T-cell (primary cell): ENCODE results near the gene ACIN1. TPM values are rescaled to one million over a fixed set of nuclear protein-coding genes. Genes with fewer than 3 reads are reported as not detected.

ENCODE experiments used
- ATAC-seq, 4 experiments: fragments of 200-7000 bp in 3 of 4; fragments of 150-1000 bp in 1 of 4; cut with Tn5 transposase; replicated peaks in 1 of 4; 1 replicate in 3 of 4; 2 replicates in 1 of 4; pipeline ENCODE4 v1.10.0; 2021; ENCODE audit warnings: moderate library complexity in 3 of 4, mild to moderate bottlenecking in 2 of 4, moderate number of reproducible peaks in 1 of 4
- CTCF ChIA-PET, 2 donors: fragments of 300-600 bp; sonication (Branson Sonifier 250); formaldehyde crosslinking; loops; one replicate each; lab custom pipeline; 2022; ENCODE audit warnings: antibody characterized with exemption in 2 of 2; lab: Charles Lee
- POLR2A ChIA-PET, 2 donors: fragments of 300-600 bp; sonication (Branson Sonifier 250); formaldehyde crosslinking; loops; one replicate each; lab custom pipeline; 2022; ENCODE audit warnings: antibody characterized with exemption in 2 of 2; lab: Charles Lee
- DNase-seq, 35 experiments: peaks; one replicate each; pipeline versions ENCODE4 v3.0.0 to v3.0.0-alpha.2; 2013 to 2023
- H3K27ac ChIP-seq: one replicate; pipeline ENCODE4 v1.5.1; 2013; ENCODE audit warnings: low read length
- H3K27me3 ChIP-seq, 2 experiments: replicated peaks in 1 of 2; 1 replicate in 1 of 2; 2 replicates in 1 of 2; pipeline versions ENCODE4 v1.6.1 to v1.7.0; 2013; ENCODE audit warnings: low read length in 1 of 2, mixed read lengths in 1 of 2; ENCODE audit not compliant: control insufficient read depth in 2 of 2, insufficient read depth in 2 of 2; ENCODE audit errors: extremely low read depth in 1 of 2
- H3K36me3 ChIP-seq, 2 donors: 1 replicate in 1 of 2; 2 replicates in 1 of 2; pipeline versions ENCODE4 v1.6.1 to v1.7.0; 2013; ENCODE audit warnings: low read length in 1 of 2; ENCODE audit not compliant: control insufficient read depth in 2 of 2, insufficient read depth in 1 of 2; ENCODE audit errors: extremely low read depth in 1 of 2
- H3K4me1 ChIP-seq, 2 experiments: 1 replicate in 1 of 2; 2 replicates in 1 of 2; pipeline versions ENCODE4 v1.6.1 to v1.7.0; 2013; ENCODE audit warnings: low read length in 2 of 2, mixed read lengths in 1 of 2; ENCODE audit not compliant: insufficient read depth in 2 of 2, control insufficient read depth in 1 of 2; ENCODE audit errors: extremely low read depth in 1 of 2
- H3K4me3 ChIP-seq, 2 donors: 1 replicate in 1 of 2; 2 replicates in 1 of 2; pipeline versions ENCODE4 v1.5.1 to v1.7.0; 2013; ENCODE audit warnings: mild to moderate bottlenecking in 2 of 2, low read length in 1 of 2, moderate library complexity in 1 of 2; ENCODE audit not compliant: control insufficient read depth in 1 of 2; ENCODE audit errors: extremely low read depth in 1 of 2
- H3K9me3 ChIP-seq: 2 replicates; pipeline ENCODE4 v1.7.0; 2013
- H3K27ac Mint-ChIP-seq, 2 donors: one replicate each; pipeline ENCODE4 v1.8.0; 2020 to 2021; ENCODE audit warnings: mild to moderate bottlenecking in 2 of 2, mixed read lengths in 2 of 2
- H3K27me3 Mint-ChIP-seq, 2 donors: one replicate each; pipeline ENCODE4 v1.8.0; 2021 to 2022; ENCODE audit warnings: mixed read lengths in 2 of 2
- H3K36me3 Mint-ChIP-seq: one replicate; pipeline ENCODE4 v1.8.0; 2021; ENCODE audit warnings: mixed read lengths
- H3K4me1 Mint-ChIP-seq, 3 donors: one replicate each; pipeline ENCODE4 v1.8.0; 2020 to 2022; ENCODE audit warnings: mixed read lengths in 3 of 3, mild to moderate bottlenecking in 1 of 3
- H3K4me3 Mint-ChIP-seq, 3 donors: one replicate each; pipeline ENCODE4 v1.8.0; 2020 to 2022; ENCODE audit warnings: mild to moderate bottlenecking in 3 of 3, mixed read lengths in 3 of 3, moderate library complexity in 3 of 3
- H3K9me3 Mint-ChIP-seq, 3 donors: one replicate each; pipeline ENCODE4 v1.8.0; 2020 to 2022; ENCODE audit warnings: mixed read lengths in 3 of 3
- WGBS: methylation state at CpG from one replicate; pipeline ENCODE4 v1.1.5; 2013; ENCODE audit warnings: missing lambda C conversion rate; ENCODE audit not compliant: insufficient coverage; 5-methylcytosine and 5-hydroxymethylcytosine counted together
- total RNA-seq, 35 experiments: library from RNA in 6 of 35; stranded (reverse) in 6 of 35; fragments of 120-200 nt in 1 of 35; gene quantifications; one replicate each; pipeline versions ENCODE4 v1.2.1 to v1.2.4 and lab custom pipeline; 2013 to 2026

Gene ACIN1
- total RNA-seq, 5 donors from 2014 or later (not counting 1 experiment from before 2014, with no cell fraction given), result 277 to 326 (median 290) TPM

GRCh38 chr14:23042162-23042965, 52.6 kb downstream of the ACIN1 start, which contains the start of gene PSMB11:
Gene PSMB11, plus strand, starts transcription at chr14:23042212. Its CDS starts 14 bp downstream, at chr14:23042226.
- Mint-ChIP-seq H3K27me3 (no peaks in the 10 kb centered on the region), H3K27ac (no peak within 1 kb of the TSS), H3K36me3 (no peaks in the 10 kb centered on the region), H3K9me3 (no peaks in the 10 kb centered on the region), H3K4me1 (no peaks in the 10 kb centered on the region), H3K4me3 (no peak within 1 kb of the TSS)
- Histone ChIP-seq H3K4me3 (no peak within 1 kb of the TSS), H3K9me3 (no peaks in the 10 kb centered on the region), H3K27me3 (peaks cover 0 to 10% of the 10 kb centered on the region in 2 experiments), H3K27ac (no peak within 1 kb of the TSS), H3K4me1 (no peaks in the 10 kb centered on the region), H3K36me3 (no peaks in the 10 kb centered on the region)
- CTCF ChIA-PET, result no interaction called here
- 94% methylated on average over 33 of the region's 36 CpGs for whole genome bisulfite sequencing
- POLR2A ChIA-PET, result no interaction called here
- DNase-seq (no peak), ATAC-seq (no peak)

DNA sequence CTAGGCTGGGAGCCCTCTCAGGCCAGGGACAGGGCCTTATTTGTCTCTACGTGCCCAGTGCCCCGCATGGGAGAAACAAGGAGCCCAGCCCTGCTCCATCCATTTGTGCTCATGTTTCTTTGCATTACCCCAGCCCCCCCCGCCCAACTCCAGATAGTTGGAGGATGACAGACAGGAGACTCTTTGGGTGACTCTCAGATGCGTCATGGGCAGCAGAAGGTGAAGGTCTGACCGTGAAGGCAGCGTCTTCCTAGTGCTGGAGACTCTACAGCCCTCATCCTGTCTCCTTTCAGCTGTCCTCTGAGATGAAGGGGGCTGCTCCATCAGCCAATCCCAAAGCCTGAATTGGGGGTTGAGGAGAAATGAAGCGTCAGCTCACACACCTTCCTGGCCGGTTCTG, 53.2 kb downstream of the ACIN1 start:
- ChIA-PET CTCF (interaction anchor here in 1 of 2 donors (1.2 kb wide), 1 partner anchor 9 kb away, joined by 4 read pairs; no protein-coding TSS in a partner anchor), POLR2A (interaction anchor here in 1 of 2 donors (0.6 kb wide), 1 partner anchor 1154 kb away, joined by 6 read pairs; no protein-coding TSS in a partner anchor)
- Mint-ChIP-seq H3K27me3 (no peaks in the 10 kb centered on the region), H3K9me3 (no peaks in the 10 kb centered on the region), H3K27ac (no peak overlapping the region), H3K4me1 (no peaks in the 10 kb centered on the region), H3K4me3 (no peak overlapping the region), H3K36me3 (no peaks in the 10 kb centered on the region)
- no peaks in the 10 kb centered on the region for H3K4me1 ChIP-seq
- no peak overlapping the region for H3K4me3 ChIP-seq
- H3K9me3 ChIP-seq, result no peaks in the 10 kb centered on the region
- H3K27me3 ChIP-seq, result peaks cover 0 to 10% of the 10 kb centered on the region in 2 experiments
- WGBS, result 92% methylated on average over 2 of the region's 8 CpGs
- no peak overlapping the region for H3K27ac ChIP-seq
- no peaks in the 10 kb centered on the region for H3K36me3 ChIP-seq
- DNase-seq (no peak), ATAC-seq (no peak)

- no peak overlapping the region for H3K4me3 Mint-ChIP-seq
- ChIA-PET CTCF (interaction anchor here in 1 of 2 donors (1.4 to 1.5 kb wide), 2 partner anchors 47 to 54 kb away, joined by 3 to 4 read pairs; no protein-coding TSS in a partner anchor), POLR2A (interaction anchor here in 1 of 2 donors (0.6 kb wide), 1 partner anchor 39 kb away, joined by 17 read pairs; no protein-coding TSS in a partner anchor)
- DNase-seq, result no peak
- no peak for ATAC-seq
- no peaks in the 10 kb centered on the region for H3K9me3 Mint-ChIP-seq
- no CpG with 5 or more reads among the region's 4 CpGs for WGBS
- H3K4me3 ChIP-seq, result no peak overlapping the region
- no peaks in the 10 kb centered on the region for H3K36me3 Mint-ChIP-seq
- no peaks in the 10 kb centered on the region for H3K36me3 ChIP-seq
- no peaks in the 10 kb centered on the region for H3K27me3 Mint-ChIP-seq
- H3K27ac Mint-ChIP-seq, result no peak overlapping the region
- peaks cover 0 to 10% of the 10 kb centered on the region in 2 experiments for H3K27me3 ChIP-seq
- H3K9me3 ChIP-seq, result no peaks in the 10 kb centered on the region
- H3K4me1 Mint-ChIP-seq, result peaks cover 4 to 8% (median 8%) of the 10 kb centered on the region in 3 donors
- H3K27ac ChIP-seq, result no peak overlapping the region
- peaks cover 0 to 2% of the 10 kb centered on the region in 2 experiments for H3K4me1 ChIP-seq
Measured at GRCh38 chr14:23040100-23040499, 54.8 kb downstream of the ACIN1 start.

GRCh38 chr14:23035303-23036144, 59.4 kb downstream of the ACIN1 start:
- peaks cover 12% of the 10 kb centered on the region for H3K36me3 Mint-ChIP-seq
- Histone ChIP-seq H3K27ac (peak overlapping the region; percentile 89), H3K27me3 (no peaks in the 10 kb centered on the region), H3K36me3 (peaks cover 0 to 23% of the 10 kb centered on the region in 2 donors), H3K9me3 (no peaks in the 10 kb centered on the region), H3K4me1 (peaks cover 9 to 20% of the 10 kb centered on the region in 2 experiments), H3K4me3 (peak overlapping the region; percentile 79 to 85)
- H3K27me3 Mint-ChIP-seq, result no peaks in the 10 kb centered on the region
- DNase-seq (no peak), ATAC-seq (no peak)
- ChIA-PET CTCF (interaction anchor here in 1 of 2 donors (1.6 kb wide), 1 partner anchor 29 kb away, joined by 10 read pairs; no protein-coding TSS in a partner anchor), POLR2A (no interaction called here)
- H3K4me1 Mint-ChIP-seq, result peaks cover 26 to 33% (median 33%) of the 10 kb centered on the region in 3 donors
- no peaks in the 10 kb centered on the region for H3K9me3 Mint-ChIP-seq
- peak overlapping the region; percentile 88 to 98 (median 91) for H3K4me3 Mint-ChIP-seq
- peak overlapping the region; percentile 98 to 99 for H3K27ac Mint-ChIP-seq
- WGBS, result 0% methylated on average over 2 of the region's 14 CpGs

DNA sequence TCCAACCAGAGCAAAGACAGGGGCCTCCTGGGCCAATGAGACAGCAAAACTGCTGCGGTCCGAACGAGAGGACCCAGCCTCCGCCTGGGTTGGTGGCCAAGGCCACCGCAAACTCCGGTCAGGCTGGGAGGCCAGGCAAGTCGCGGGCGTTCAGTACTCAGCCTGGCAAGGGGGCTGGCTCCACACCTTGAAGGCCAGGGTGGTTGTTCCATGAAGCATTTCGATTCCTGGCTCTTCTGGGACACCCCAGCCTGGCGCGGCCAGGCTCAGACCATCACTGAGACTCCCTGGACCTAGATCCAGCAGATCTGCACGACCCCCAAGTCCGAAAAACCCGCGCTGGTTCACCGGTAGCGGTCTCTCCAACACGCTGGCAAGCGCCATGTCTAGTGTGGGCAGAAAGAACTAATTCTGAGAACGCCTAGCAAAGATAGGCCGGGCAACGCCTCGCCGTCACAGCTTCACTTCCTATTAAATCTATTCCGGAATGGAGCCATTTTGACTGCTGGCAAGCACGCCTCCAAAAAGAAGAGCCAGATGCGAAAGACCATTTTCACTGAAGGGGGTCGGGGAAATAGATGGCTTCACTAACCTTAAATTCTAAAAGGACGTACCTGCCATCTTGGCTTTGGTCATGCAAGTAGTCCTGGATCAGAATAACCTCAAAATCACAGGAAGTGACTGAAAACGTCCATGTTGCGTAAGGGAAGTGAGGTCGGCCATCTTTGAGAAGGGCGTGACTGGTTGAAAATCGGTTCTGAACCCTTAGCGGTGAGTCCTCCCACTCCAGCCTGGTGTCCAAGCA, 60.2 kb downstream of the ACIN1 start, which contains the start of gene PSMB5:
TSS of gene PSMB5 (minus strand) at position 403 of the 805 bp plus-strand sequence. CDS start at position 384, 19 bp downstream.
- peak within 1 kb of the TSS; percentile 89 for H3K27ac ChIP-seq
- ChIA-PET POLR2A (interaction anchor here (0.6 to 1.6 kb wide), 9 partner anchors 26 to 1669 kb away, joined by 3 to 11 read pairs (median 5); partner anchors contain the start of genes ACIN1 (in 1 of the 2), C14orf119 (in 1 of the 2) and LRP10 (in 1 of the 2)), CTCF (interaction anchor here (0.5 to 2.1 kb wide), 8 partner anchors 20 to 204 kb away, joined by 3 to 10 read pairs (median 6); no protein-coding TSS in a partner anchor)
- DNase-seq, result peak; percentile 71 to 95 (median 88)
- no peaks in the 10 kb centered on the region for H3K9me3 ChIP-seq
- Mint-ChIP-seq H3K4me1 (peaks cover 26 to 33% (median 33%) of the 10 kb centered on the region in 3 donors), H3K27me3 (no peaks in the 10 kb centered on the region), H3K27ac (peak within 1 kb of the TSS; percentile 98 to 99), H3K4me3 (peak within 1 kb of the TSS; percentile 88 to 98 (median 91)), H3K9me3 (no peaks in the 10 kb centered on the region), H3K36me3 (peaks cover 12% of the 10 kb centered on the region)
- H3K36me3 ChIP-seq, result peaks cover 0 to 25% of the 10 kb centered on the region in 2 donors
- under 1% methylated on average over 29 of the region's 36 CpGs for WGBS
- ATAC-seq, result peak; percentile 90 to 95 (median 93)
- H3K27me3 ChIP-seq, result no peaks in the 10 kb centered on the region
- peak within 1 kb of the TSS; percentile 79 to 85 for H3K4me3 ChIP-seq
- peaks cover 9 to 20% of the 10 kb centered on the region in 2 experiments for H3K4me1 ChIP-seq
